Measurements from ENCODE around the gene PSPH. TPM values are rescaled to one million over a fixed set of nuclear protein-coding genes. Genes with fewer than 3 reads are reported as not detected.
"Not testable (repeated sequence)": the region's sequence is repeated elsewhere in the genome, so short reads cannot be mapped to it uniquely, and the experiment has no call there.

PSPH gene
- total RNA-seq, 1 experiment from 2014 or later: 52.1 TPM

DNA sequence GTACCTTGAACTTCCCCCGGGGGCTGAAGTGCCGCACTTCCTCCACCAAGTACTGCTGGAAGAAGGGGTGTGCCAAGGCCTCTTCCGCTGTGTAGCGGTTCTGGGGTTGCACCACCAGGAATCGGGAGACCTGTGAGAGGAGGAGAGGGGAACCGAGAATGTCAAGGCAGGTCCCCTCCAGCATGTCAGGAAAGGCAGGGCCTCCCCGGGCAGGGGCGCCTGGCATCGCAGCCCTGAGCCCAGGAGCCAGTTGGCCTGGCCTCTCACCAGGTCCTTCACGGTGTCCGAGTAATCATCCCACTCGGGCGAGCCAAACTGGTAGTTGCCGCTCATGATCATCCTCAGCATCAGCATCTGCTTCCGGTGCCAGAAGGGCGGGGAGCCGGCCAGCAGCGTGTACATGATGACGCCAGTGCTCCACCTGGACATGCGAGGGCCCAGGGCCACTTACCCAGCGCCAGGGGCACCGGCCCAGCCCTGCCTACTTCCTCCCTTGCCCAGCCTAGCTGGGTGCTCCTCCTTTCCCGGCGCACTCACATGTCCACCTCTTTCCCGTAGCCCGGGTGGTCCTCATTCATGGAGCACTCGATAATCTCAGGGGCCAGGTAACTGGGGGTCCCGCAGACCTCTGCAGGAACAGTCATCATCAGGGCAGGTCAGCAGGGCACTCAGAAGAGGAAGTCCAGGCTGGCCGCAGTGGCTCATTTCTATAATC lies 30.5 kb upstream of the PSPH start:
- H2BK120ac ChIP-seq (ENCODE audit: low read depth, low read length, poor library complexity, severe bottlenecking): no peak overlapping the region
- no peak overlapping the region for H2BK5ac ChIP-seq (ENCODE audit: insufficient read length, low read length)
- no peak overlapping the region for H2BK12ac ChIP-seq (ENCODE audit: insufficient read length, low read depth, low read length)
- Mint-ChIP-seq H3K9me3 (no peaks in the 10 kb centered on the region; a peak in 1 of 5 replicates), H3K4me3 (no peak overlapping the region), H3K4me1 (no peaks in the 10 kb centered on the region), H3K27me3 (ENCODE audit: low read depth) (no peaks in the 10 kb centered on the region), H3K27ac (no peak overlapping the region), H3K36me3 (ENCODE audit: insufficient read depth in 1 of 3, low read depth in 3 of 3) (peaks cover 11 to 42% (median 27%) of the 10 kb centered on the region in 3 experiments; a peak in 6 of 7 replicates)
- no peak overlapping the region; the same call in 1 of the 2 replicates for H3K14ac ChIP-seq (ENCODE audit: insufficient read depth, low read length)
- no peaks in the 10 kb centered on the region for H3K23me2 ChIP-seq (ENCODE audit: insufficient read length, low read depth, low read length, poor library complexity, severe bottlenecking)
- no peaks in the 10 kb centered on the region for H3K79me2 ChIP-seq (ENCODE audit: insufficient read depth, low read length)
- no peak overlapping the region for H3K4ac ChIP-seq (ENCODE audit: low read depth, low read length)
- no peak overlapping the region for H3K18ac ChIP-seq (ENCODE audit: insufficient read length, low read depth, low read length)
- H2AK5ac ChIP-seq (ENCODE audit: insufficient read length, low read length): no peak overlapping the region
- no peak overlapping the region for H4K8ac ChIP-seq (replicated peaks; ENCODE audit: insufficient read length, low read depth, low read length)
- H4K91ac ChIP-seq (ENCODE audit: insufficient read length, low read depth, low read length): no peak overlapping the region
- no CpG with 5 or more reads among the region's 29 CpGs for WGBS (ENCODE audit: extremely low coverage, insufficient read length, low lambda C conversion rate)
- H3K4me2 ChIP-seq (ENCODE audit: insufficient read depth, insufficient read length, low read length): no peak overlapping the region
- H3K56ac ChIP-seq (ENCODE audit: insufficient read length, low read depth, low read length): no peak overlapping the region
- H3K79me1 ChIP-seq (ENCODE audit: insufficient read depth, low read depth, low read length, poor library complexity, severe bottlenecking): no peaks in the 10 kb centered on the region
- no peak overlapping the region for H2AFZ ChIP-seq (ENCODE audit: low read length)
- H2BK20ac ChIP-seq (ENCODE audit: low read depth, low read length, poor library complexity, severe bottlenecking): no peak overlapping the region
- H4K5ac ChIP-seq (ENCODE audit: insufficient read length, low read depth, low read length): no peak overlapping the region
- no peak overlapping the region for H3K9ac ChIP-seq (ENCODE audit: extremely low read depth, insufficient read length, low read length)
- H4K20me1 ChIP-seq (ENCODE audit: control insufficient read depth, insufficient read depth, insufficient read length): no peaks in the 10 kb centered on the region
- TF ChIP-seq, protein P1, sequence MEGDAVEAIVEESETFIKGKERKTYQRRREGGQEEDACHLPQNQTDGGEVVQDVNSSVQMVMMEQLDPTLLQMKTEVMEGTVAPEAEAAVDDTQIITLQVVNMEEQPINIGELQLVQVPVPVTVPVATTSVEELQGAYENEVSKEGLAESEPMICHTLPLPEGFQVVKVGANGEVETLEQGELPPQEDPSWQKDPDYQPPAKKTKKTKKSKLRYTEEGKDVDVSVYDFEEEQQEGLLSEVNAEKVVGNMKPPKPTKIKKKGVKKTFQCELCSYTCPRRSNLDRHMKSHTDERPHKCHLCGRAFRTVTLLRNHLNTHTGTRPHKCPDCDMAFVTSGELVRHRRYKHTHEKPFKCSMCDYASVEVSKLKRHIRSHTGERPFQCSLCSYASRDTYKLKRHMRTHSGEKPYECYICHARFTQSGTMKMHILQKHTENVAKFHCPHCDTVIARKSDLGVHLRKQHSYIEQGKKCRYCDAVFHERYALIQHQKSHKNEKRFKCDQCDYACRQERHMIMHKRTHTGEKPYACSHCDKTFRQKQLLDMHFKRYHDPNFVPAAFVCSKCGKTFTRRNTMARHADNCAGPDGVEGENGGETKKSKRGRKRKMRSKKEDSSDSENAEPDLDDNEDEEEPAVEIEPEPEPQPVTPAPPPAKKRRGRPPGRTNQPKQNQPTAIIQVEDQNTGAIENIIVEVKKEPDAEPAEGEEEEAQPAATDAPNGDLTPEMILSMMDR (conservative IDR thresholded peaks at IDR 0.05): no peak
- H3K27me3 ChIP-seq (ENCODE audit: insufficient read depth, low read length): no peaks in the 10 kb centered on the region
- no peak overlapping the region for H2BK15ac ChIP-seq (ENCODE audit: low read depth, low read length)
- DNase-seq: no peak
- H3K27ac ChIP-seq (ENCODE audit: insufficient read length, low read depth, low read length): no peak overlapping the region
- no peak overlapping the region for H3T11ph ChIP-seq (ENCODE audit: low read length)
- H3K23ac ChIP-seq (ENCODE audit: insufficient read length, low read depth, low read length): no peak overlapping the region
- H3K4me1 ChIP-seq (ENCODE audit: insufficient read depth, low read length): no peaks in the 10 kb centered on the region
- H3K9me3 ChIP-seq (ENCODE audit: control insufficient read depth, low read depth, low read length): no peaks in the 10 kb centered on the region

DNA sequence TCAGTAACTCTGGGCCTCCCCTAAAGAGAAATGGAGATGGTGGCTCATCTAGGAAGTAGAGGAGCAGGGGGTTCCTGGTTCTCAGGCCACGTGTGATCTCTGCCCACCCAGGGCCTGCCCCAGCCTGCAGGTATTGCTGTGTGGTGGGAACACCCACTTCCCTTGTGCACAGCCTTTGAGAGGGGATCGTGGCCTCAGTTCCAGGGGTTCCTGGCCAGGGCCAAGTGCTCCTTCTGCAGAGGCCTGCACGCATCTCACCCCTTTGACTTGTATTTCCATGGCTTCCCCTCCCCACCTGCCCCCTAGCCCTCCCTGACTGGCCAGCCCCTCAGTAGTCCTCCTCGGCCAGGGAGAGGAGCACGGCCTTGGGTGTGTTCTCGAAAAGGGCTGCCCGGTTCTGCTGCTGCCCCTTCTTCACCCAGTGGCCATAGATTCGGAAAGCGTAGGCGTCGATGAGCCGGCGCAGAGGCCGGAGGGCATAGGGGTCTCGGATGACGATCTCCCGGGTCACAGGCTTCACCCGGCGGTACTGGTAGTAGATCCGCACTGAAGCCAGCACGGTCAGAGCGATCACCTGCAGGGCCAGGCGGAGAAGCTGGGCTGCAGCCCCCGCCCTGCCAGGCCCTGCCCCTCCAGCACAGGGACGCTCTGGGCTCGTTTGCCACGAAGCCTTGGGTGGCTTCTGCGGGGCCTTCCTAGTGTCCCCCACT lies 29.6 kb upstream of the PSPH start:
- not testable (repeated sequence) for H2BK120ac ChIP-seq (ENCODE audit: low read depth, low read length, poor library complexity, severe bottlenecking); H2BK5ac ChIP-seq (ENCODE audit: insufficient read length, low read length); H2BK20ac ChIP-seq (ENCODE audit: low read depth, low read length, poor library complexity, severe bottlenecking); H2AK5ac ChIP-seq (ENCODE audit: insufficient read length, low read length); H3K9me3 Mint-ChIP-seq; H2AFZ ChIP-seq (ENCODE audit: low read length); DNase-seq; H3K27ac Mint-ChIP-seq; H3K4me1 ChIP-seq (ENCODE audit: insufficient read depth, low read length); H3K79me1 ChIP-seq (ENCODE audit: insufficient read depth, low read depth, low read length, poor library complexity, severe bottlenecking); H3K9ac ChIP-seq (ENCODE audit: extremely low read depth, insufficient read length, low read length); H3K79me2 ChIP-seq (ENCODE audit: insufficient read depth, low read length); H3K4me2 ChIP-seq (ENCODE audit: insufficient read depth, insufficient read length, low read length); H2BK15ac ChIP-seq (ENCODE audit: low read depth, low read length); H3K27me3 ChIP-seq (ENCODE audit: insufficient read depth, low read length); H3K18ac ChIP-seq (ENCODE audit: insufficient read length, low read depth, low read length); H3K9me3 ChIP-seq (ENCODE audit: control insufficient read depth, low read depth, low read length); H3K23ac ChIP-seq (ENCODE audit: insufficient read length, low read depth, low read length); H4K91ac ChIP-seq (ENCODE audit: insufficient read length, low read depth, low read length); H4K20me1 ChIP-seq (ENCODE audit: control insufficient read depth, insufficient read depth, insufficient read length); H3K56ac ChIP-seq (ENCODE audit: insufficient read length, low read depth, low read length); H3K27me3 Mint-ChIP-seq (ENCODE audit: low read depth); H3T11ph ChIP-seq (ENCODE audit: low read length); H4K8ac ChIP-seq (replicated peaks; ENCODE audit: insufficient read length, low read depth, low read length); H3K4me1 Mint-ChIP-seq; H4K5ac ChIP-seq (ENCODE audit: insufficient read length, low read depth, low read length); H3K4ac ChIP-seq (ENCODE audit: low read depth, low read length); H3K14ac ChIP-seq (ENCODE audit: insufficient read depth, low read length); H3K23me2 ChIP-seq (ENCODE audit: insufficient read length, low read depth, low read length, poor library complexity, severe bottlenecking); H2BK12ac ChIP-seq (ENCODE audit: insufficient read length, low read depth, low read length); H3K27ac ChIP-seq (ENCODE audit: insufficient read length, low read depth, low read length); H3K4me3 Mint-ChIP-seq
- peaks cover 17 to 47% (median 33%) of the 10 kb centered on the region in 3 experiments; a peak in 6 of 7 replicates for H3K36me3 Mint-ChIP-seq (ENCODE audit: insufficient read depth in 1 of 3, low read depth in 3 of 3)
- WGBS (ENCODE audit: extremely low coverage, insufficient read length, low lambda C conversion rate): no CpG with 5 or more reads among the region's 28 CpGs
